ENCODE measurements around the gene GGN. TPM values are rescaled to one million over a fixed set of nuclear protein-coding genes. Genes with fewer than 3 reads are reported as not detected.

Gene GGN
- total RNA-seq, 1 experiment from 2014 or later = 0.78 TPM

- in situ Hi-C loops (cut with HindIII; ENCODE audit: low sequenced_read_pairs) = no loop called here
- DNase-seq (ENCODE audit: low spot score) = peak; percentile 34
Measured at GRCh38 chr19:38389101-38389925, 1.5 kb upstream of the GGN start.

- in situ Hi-C loops (cut with HindIII; ENCODE audit: low sequenced_read_pairs) = no loop called here
- no peak for DNase-seq (ENCODE audit: low spot score)
Measured at GRCh38 chr19:38388349-38389100, 691 bp upstream of the GGN start, which contains the start of gene SPRED3. TSS of gene SPRED3 (plus strand) at chr19:38388697. CDS start at chr19:38390303, 1,606 bp downstream.

- no peak for DNase-seq (ENCODE audit: low spot score)
- in situ Hi-C loops (cut with HindIII; ENCODE audit: low sequenced_read_pairs) = no loop called here
Measured at GRCh38 chr19:38386971-38387549, 774 bp downstream of the GGN start.

DNA sequence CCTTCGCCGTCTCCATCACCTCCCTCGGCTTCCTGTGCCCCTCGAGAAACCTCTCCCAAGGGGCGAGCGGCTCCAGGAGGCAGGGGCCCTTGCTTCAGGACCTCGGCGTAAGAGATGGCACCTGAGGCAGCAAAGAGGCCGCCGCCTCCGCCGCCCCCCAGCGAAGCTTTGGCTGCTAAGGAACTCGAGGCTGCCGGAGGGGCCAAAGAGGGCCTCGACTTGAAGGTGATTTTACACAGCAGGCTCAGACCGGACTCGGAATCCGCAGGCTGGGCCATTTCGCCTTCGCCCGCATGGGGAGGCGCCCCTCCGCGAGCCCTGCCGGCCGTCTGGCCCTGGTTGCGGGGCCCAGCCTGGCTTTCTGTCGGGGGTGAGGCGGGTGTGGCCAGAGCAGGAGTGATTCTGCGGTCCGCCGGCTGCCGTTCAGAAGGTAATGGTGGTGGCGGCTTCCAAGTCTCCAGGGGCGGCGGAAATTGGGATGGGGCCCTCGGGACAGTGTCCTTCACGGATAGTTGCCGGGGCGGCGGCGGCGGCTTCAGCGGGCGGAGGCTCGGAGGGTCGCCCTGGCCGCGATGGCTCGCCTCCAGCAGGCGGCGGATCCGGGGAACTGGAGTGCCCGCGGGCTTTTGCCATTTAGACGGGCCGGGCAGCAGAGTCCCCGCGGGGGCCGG, 1.4 kb downstream of the GGN start:
- in situ Hi-C loops (cut with HindIII; ENCODE audit: low sequenced_read_pairs) = no loop called here
- no peak for DNase-seq (ENCODE audit: low spot score)

DNA sequence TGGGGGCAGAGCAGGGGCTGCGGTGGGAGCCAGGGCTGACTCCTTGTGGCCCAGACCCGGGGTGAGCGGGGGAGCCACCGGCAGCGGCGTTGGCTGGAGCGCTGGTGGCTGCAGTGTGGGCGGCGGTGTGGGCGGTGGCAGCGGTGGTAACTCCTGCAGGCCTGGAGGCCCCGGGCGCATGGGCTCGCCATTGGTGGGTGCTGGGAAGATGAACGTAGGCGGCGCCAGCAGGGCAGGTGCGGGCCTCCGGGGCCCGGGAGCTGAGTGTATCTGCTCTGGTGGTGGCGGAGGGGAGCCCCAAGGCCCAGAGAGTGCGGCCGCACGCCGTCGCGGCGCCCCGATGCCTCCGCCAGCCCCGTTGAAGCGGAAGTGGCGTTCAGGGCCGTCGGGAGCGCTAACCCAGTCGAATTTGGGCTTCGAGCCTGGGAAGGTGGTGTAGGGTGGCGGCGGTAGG, 2.0 kb downstream of the GGN start:
- in situ Hi-C loops (cut with HindIII; ENCODE audit: low sequenced_read_pairs) = no loop called here
- DNase-seq (ENCODE audit: low spot score) = no peak

GRCh38 chr19:38385057-38385803, 2.6 kb downstream of the GGN start:
- in situ Hi-C loops (cut with HindIII; ENCODE audit: low sequenced_read_pairs) = no loop called here
- DNase-seq (ENCODE audit: low spot score) = no peak

- peak; percentile 19 for DNase-seq (ENCODE audit: low spot score)
- in situ Hi-C loops (cut with HindIII; ENCODE audit: low sequenced_read_pairs) = no loop called here
Measured at GRCh38 chr19:38384209-38385027, 3.4 kb downstream of the GGN start.

DNA sequence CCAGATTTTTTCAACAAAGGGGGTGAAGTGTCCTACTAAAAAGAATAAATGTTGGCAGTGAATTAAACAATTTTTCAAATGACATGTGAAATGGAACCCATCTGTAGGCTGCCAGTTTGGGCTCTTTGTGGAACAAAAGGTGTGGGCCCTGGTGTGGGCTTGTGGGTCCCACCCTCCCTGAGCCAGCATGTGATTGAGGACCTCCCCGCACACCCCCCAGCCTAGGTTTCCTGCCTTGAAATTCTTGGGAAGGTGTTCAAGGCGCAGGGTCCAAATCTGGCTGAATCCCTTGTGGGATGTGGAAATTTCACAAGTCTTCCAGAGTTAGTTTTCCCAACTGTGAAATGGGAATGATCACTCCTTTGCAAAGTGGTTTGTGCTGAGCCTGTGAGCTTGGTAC, 4.1 kb downstream of the GGN start:
- DNase-seq (ENCODE audit: low spot score) = no peak
- in situ Hi-C loops (cut with HindIII; ENCODE audit: low sequenced_read_pairs) = no loop called here

DNA sequence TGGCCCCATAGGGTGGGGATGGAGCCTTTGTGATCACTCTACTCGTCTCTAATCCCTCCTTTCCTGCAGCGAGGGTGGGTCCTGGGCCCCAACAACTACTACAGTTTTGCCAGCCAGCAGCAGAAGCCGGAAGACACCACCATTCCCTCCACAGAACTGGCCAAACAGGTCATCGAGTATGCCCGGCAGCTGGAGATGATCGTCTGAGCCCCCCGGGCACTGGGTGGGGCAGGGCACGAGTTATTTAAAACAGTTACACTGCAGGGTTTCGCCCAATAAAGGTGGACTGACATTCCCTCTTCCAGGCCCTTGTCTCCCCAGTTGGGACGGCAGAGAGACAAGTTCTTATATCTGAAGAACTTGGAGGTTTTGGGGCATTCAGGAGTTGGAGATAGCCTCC, 4.7 kb downstream of the GGN start:
- no peak for DNase-seq (ENCODE audit: low spot score)
- in situ Hi-C loops (cut with HindIII; ENCODE audit: low sequenced_read_pairs) = no loop called here

- in situ Hi-C loops (cut with HindIII; ENCODE audit: low sequenced_read_pairs) = no loop called here
Measured at GRCh38 chr19:38381138-38381537, 6.7 kb downstream of the GGN start.

GRCh38 chr19:38378866-38379265, 9.0 kb downstream of the GGN start:
- DNase-seq (ENCODE audit: low spot score) = no peak
- in situ Hi-C loops (cut with HindIII; ENCODE audit: low sequenced_read_pairs) = no loop called here

More at GRCh38 chr19:38381138-38381537, 6.7 kb downstream of the GGN start:
- DNase-seq (ENCODE audit: low spot score) = no peak

DNA sequence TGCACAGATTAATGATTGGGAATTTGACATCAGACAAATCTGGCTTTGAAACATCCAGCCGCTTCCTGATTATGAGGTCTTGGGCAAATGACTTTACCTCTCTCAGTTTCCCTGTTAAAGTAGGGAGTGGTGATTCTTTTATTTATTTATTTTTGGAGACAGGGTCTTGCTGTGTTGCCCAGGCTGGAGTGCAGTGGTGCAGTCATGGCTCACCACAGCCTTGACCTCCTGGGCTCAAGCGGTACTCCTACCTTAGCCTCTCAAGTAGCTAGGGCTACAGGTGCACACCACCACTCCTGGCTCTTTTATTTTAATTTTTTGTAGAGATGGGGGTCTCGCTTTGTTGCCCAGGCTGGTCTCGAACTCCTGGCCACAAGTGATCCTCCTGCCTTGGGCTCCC, 10.8 kb downstream of the GGN start:
- in situ Hi-C loops (cut with HindIII; ENCODE audit: low sequenced_read_pairs) = no loop called here
- DNase-seq (ENCODE audit: low spot score) = no peak

DNA sequence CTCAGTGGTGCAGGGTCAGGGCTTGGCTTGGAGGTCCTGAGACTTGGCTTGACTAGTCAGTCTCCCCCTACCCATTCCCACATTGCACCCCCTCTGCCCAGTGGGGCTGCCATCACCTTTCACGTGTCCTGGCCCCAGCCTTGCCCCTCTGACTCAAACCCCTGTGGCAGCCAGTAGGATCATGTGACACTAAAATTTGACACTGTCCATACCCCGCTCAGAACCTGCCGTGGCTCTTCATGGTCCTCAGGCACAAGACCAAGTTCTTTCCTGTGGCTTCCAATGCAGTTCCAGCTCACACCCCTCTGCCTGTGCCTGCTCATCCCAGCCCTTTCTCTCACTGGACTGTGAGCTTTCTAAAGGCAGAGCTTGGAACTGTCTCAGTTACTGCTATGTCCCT, 11.3 kb downstream of the GGN start:
- in situ Hi-C loops (cut with HindIII; ENCODE audit: low sequenced_read_pairs) = no loop called here
- no peak for DNase-seq (ENCODE audit: low spot score)

DNA sequence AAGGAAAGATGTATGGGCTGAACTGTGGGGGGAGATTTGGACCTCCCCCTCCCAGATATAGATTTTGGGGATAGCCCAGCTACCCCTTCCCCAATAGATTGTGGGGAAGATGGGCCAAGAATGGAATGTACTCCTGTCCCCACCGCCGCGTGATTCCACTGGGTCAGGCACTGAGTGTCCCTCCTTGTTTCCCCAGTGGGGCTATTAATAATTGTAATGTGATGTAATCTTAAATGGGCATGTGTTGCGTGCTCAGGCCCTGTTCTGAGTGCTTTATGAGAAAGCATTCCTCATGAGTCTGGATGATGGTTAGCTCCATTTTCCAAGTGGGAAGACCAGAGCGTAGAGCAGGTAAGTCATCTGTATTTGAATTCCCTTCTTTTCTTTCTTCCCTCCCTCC, 12.1 kb downstream of the GGN start:
- no peak for DNase-seq (ENCODE audit: low spot score)
- in situ Hi-C loops (cut with HindIII; ENCODE audit: low sequenced_read_pairs) = no loop called here

DNA sequence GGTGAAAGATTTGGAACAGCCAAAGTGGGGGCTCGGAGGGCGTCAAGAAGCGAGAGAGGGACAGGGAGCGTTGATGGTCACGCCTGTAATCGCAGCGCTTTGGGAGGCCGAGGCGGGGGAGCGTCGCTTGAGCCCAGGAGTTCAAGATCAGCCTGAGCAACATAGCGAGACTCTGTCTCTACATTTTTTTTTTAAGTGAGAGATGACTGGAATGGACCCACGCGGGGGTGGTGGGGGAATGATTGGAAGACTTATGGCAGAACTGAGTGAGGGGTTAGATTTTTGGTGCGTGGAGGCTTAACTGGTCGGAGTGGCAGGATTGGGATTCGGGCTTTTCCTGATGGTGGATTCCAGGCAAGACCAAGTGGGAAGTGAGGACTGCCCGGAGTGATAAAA, 12.7 kb downstream of the GGN start:
- in situ Hi-C loops (cut with HindIII; ENCODE audit: low sequenced_read_pairs) = no loop called here
- no peak for DNase-seq (ENCODE audit: low spot score)

DNA sequence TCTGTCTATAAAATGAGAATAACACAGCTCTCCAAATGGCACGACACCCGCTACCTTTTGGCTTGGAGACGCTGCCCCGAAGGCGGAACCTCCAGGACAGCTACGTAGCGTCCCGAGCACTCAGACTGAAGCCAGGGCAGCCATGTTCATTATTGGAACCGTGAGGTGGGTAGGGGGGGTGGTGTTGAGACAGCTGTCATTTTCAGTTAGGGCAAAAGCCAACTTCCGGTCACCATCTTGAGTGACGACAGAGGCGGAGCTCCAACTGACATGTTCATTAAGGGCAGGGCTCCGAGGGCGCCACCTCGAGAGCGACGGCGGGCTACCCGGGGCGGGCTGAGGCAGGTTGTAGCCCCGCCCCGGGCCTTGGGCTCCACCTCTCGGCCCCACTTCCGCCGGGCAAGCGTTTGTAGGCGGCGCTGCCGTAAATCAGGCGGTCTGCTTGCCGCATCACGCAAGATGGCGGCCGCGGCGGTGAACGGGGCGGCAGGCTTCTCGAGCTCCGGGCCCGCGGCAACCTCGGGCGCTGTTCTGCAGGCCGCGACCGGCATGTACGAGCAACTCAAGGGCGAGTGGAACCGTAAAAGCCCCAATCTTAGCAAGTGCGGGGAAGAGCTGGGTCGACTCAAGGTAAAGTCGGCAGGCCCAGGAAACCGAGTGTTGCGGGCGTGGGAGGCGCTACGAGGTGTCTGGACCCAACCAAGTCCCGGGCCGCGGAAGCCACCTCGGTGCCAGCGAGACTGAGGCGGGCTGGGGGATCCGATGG, 13.3 kb downstream of the GGN start, which contains the start of gene PSMD8:
PSMD8 (plus strand) TSS at position 240 of the 766 bp plus-strand sequence; CDS start at position 271, 31 bp downstream.
- in situ Hi-C loops (cut with HindIII; ENCODE audit: low sequenced_read_pairs) = no loop called here
- peak; percentile 100 for DNase-seq (ENCODE audit: low spot score)

DNA sequence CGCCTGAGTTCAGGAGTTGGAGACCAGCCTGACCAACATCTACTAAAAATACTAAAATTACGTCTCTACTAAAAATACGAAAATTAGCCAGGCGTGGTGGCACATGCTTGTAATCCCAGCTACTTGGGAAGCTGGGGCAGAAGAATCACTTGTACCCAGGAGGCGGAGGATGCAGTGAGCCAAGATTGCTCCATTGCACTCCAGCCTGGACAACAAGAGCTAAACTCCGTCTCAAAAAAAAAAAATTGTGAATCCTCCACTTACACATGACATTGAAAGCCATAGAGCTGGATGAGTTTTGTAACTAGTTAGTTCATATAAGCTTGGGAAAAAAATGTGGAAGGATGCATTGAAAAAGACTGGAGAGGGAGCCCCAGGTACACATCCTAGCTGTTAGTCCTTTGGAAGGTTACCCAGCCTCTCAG, 13.9 kb downstream of the GGN start:
- no peak for DNase-seq (ENCODE audit: low spot score)
- in situ Hi-C loops (cut with HindIII; ENCODE audit: low sequenced_read_pairs) = no loop called here

Measured in G401 (cell line).